Measurements from ENCODE around the gene CACNG1. TPM values are rescaled to one million over a fixed set of nuclear protein-coding genes. Genes with fewer than 3 reads are reported as not detected.
A peak's percentile ranks its signal among the peaks of the same experiment; 100 is the strongest.

The CACNG1 gene
- total RNA-seq, 2 donors from 2014 or later = not detected

GRCh38 chr17:67025216-67025792, 19.1 kb upstream of the CACNG1 start:
- no peaks in the 10 kb centered on the region for H3K4me1 ChIP-seq
- DNase-seq = peak; percentile 93
- H3K9ac ChIP-seq (ENCODE audit: low read depth in 2 of 2, low read length in 2 of 2) = no peak overlapping the region
- H3K36me3 ChIP-seq = no peaks in the 10 kb centered on the region
- H3K27me3 ChIP-seq = no peaks in the 10 kb centered on the region
- no peak overlapping the region for H3K27ac ChIP-seq
- intact Hi-C loops (cut with DNase I) = no loop called here
- H3K9me3 ChIP-seq = no peaks in the 10 kb centered on the region
- no peak overlapping the region for H3K4me3 ChIP-seq
- TF ChIP-seq CTCF (IDR thresholded peaks at IDR 0.05) = no peak

- Histone ChIP-seq H3K27me3 (no peaks in the 10 kb centered on the region), H3K4me3 (no peak overlapping the region), H3K9ac (ENCODE audit: low read depth in 2 of 2, low read length in 2 of 2) (no peak overlapping the region), H3K36me3 (no peaks in the 10 kb centered on the region), H3K4me1 (no peaks in the 10 kb centered on the region), H3K9me3 (no peaks in the 10 kb centered on the region), H3K27ac (no peak overlapping the region)
- no peak for DNase-seq
- intact Hi-C loops (cut with DNase I) = no loop called here
- TF ChIP-seq CTCF (IDR thresholded peaks at IDR 0.05) = no peak
These were observed 18.0 kb upstream of the CACNG1 start for GRCh38 chr17:67026341-67026740.

GRCh38 chr17:67027031-67027628, 17.2 kb upstream of the CACNG1 start:
- intact Hi-C loops (cut with DNase I) = no loop called here
- H3K9me3 ChIP-seq = no peaks in the 10 kb centered on the region
- H3K27me3 ChIP-seq = no peaks in the 10 kb centered on the region
- no peak overlapping the region for H3K9ac ChIP-seq (ENCODE audit: low read depth in 2 of 2, low read length in 2 of 2)
- no peak for DNase-seq
- no peaks in the 10 kb centered on the region for H3K36me3 ChIP-seq
- no peak for TF ChIP-seq CTCF (IDR thresholded peaks at IDR 0.05)
- no peak overlapping the region for H3K27ac ChIP-seq
- no peaks in the 10 kb centered on the region for H3K4me1 ChIP-seq
- no peak overlapping the region for H3K4me3 ChIP-seq

GRCh38 chr17:67030641-67031040, 13.7 kb upstream of the CACNG1 start:
- Histone ChIP-seq H3K36me3 (no peaks in the 10 kb centered on the region), H3K9ac (ENCODE audit: low read depth in 2 of 2, low read length in 2 of 2) (no peak overlapping the region), H3K27ac (no peak overlapping the region), H3K4me3 (no peak overlapping the region), H3K27me3 (no peaks in the 10 kb centered on the region), H3K4me1 (no peaks in the 10 kb centered on the region), H3K9me3 (no peaks in the 10 kb centered on the region)
- TF ChIP-seq CTCF (IDR thresholded peaks at IDR 0.05) = no peak
- intact Hi-C loops (cut with DNase I) = no loop called here
- DNase-seq = no peak

GRCh38 chr17:67032382-67032781, 12.0 kb upstream of the CACNG1 start:
- no peak overlapping the region for H3K9ac ChIP-seq (ENCODE audit: low read depth in 2 of 2, low read length in 2 of 2)
- no peak overlapping the region for H3K27ac ChIP-seq
- H3K36me3 ChIP-seq = no peaks in the 10 kb centered on the region
- no peaks in the 10 kb centered on the region for H3K4me1 ChIP-seq
- no peak overlapping the region for H3K4me3 ChIP-seq
- intact Hi-C loops (cut with DNase I) = no loop called here
- TF ChIP-seq CTCF (IDR thresholded peaks at IDR 0.05) = no peak
- H3K9me3 ChIP-seq = no peaks in the 10 kb centered on the region
- H3K27me3 ChIP-seq = no peaks in the 10 kb centered on the region
- DNase-seq = no peak
